C4-2B (cell line): Measurements from ENCODE around the gene WDR49.

ENCODE experiments used
- H3K27ac ChIP-seq: fragments of 450-650 bp; 2 replicates; pipeline ENCODE4 v1.5.1; 2017
- ZFX ChIP-seq: fragments of 450-650 bp; IDR thresholded peaks from 2 replicates; pipeline ENCODE4 v1.6.1; 2017
- TF ChIP-seq, protein P1 (sequence below): fragments of 450-650 bp; conservative IDR thresholded peaks from 2 replicates; pipeline ENCODE4 v1.5.1; 2017; ENCODE audit warnings: mild to moderate bottlenecking

WDR49 gene

GRCh38 chr3:167554898-167555297 lies 98.8 kb downstream of the WDR49 start:
- H3K27ac ChIP-seq = no peak overlapping the region
- no peak for TF ChIP-seq ZFX
- TF ChIP-seq, protein P1, sequence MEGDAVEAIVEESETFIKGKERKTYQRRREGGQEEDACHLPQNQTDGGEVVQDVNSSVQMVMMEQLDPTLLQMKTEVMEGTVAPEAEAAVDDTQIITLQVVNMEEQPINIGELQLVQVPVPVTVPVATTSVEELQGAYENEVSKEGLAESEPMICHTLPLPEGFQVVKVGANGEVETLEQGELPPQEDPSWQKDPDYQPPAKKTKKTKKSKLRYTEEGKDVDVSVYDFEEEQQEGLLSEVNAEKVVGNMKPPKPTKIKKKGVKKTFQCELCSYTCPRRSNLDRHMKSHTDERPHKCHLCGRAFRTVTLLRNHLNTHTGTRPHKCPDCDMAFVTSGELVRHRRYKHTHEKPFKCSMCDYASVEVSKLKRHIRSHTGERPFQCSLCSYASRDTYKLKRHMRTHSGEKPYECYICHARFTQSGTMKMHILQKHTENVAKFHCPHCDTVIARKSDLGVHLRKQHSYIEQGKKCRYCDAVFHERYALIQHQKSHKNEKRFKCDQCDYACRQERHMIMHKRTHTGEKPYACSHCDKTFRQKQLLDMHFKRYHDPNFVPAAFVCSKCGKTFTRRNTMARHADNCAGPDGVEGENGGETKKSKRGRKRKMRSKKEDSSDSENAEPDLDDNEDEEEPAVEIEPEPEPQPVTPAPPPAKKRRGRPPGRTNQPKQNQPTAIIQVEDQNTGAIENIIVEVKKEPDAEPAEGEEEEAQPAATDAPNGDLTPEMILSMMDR = no peak

DNA sequence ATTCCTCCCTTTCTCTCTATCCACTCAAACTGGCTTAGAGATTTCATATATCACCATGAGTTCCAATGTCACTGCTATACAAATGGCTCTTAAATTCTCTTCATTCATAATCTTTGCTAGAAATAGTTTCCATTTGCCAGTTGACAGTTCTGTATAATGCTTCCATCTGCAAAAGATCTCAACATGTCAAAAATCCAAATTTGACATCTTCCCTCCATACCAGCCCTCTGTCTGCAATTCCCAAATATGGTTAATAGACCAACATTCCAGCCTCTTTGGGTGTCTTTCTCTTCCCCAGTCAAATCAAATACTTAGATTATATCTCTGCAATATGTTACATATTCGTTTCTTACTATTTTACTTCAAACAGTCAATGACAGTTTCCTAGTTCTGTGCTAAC lies 115.7 kb downstream of the WDR49 start:
- TF ChIP-seq, protein P1 = no peak
- no peak for TF ChIP-seq ZFX
- no peak overlapping the region for H3K27ac ChIP-seq

DNA sequence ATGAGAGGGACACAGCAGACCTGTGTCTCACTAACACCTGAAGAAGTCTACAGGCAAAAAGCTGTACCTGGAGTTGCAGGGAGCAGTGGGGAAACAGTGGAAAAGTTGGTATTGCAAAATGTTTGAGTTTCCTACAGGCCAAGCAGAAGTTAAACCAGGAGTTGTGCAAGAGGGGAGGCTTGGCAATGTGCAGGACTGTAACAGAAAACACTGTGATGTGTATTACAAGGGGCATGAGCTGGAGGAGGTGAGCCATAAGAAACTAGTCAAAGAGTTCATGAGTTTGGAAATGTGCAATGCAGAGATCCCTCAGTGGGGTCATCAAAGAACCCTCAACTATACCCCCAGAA lies 132.8 kb downstream of the WDR49 start:
- H3K27ac ChIP-seq = no peak overlapping the region
- TF ChIP-seq, protein P1 = no peak
- no peak for TF ChIP-seq ZFX

DNA sequence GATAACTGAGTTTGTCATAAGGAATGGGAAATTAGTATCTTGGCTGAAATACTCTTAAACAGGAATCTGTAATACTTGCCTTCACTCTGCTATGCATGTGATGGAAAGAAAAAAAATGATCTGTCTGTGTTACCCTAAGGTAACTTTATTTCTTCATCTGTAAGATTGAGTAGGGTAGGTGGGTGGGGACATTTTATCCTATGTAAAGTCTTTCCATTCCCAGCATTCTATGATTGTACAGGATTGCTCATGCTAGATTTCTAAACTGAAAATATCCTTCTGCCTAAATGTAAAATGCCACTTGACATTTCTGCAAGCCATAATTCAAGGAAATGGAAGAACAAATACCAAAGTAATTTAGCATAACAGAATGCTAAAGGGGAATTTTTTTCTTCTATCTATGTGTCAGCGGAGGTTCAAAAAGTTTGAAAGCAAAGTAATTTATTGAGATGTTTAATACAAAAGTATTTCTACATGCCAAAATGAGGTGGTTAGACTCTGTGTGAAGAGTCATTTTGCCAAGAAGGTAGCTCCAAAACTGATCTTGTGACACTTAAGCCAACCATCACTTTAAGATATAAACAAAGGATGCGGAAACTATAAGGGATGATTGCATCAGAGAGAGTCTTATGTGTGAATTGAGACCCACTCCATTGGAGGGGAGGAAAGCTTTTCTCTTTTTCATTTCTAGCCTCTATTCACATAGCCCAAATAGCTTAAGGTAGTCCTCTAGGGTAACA lies 133.3 kb downstream of the WDR49 start:
- no peak overlapping the region for H3K27ac ChIP-seq
- no peak for TF ChIP-seq ZFX
- TF ChIP-seq, protein P1 = no peak

GRCh38 chr3:167507954-167508353 lies 145.8 kb downstream of the WDR49 start:
- TF ChIP-seq ZFX = no peak
- TF ChIP-seq, protein P1 = no peak
- H3K27ac ChIP-seq = no peak overlapping the region

- H3K27ac ChIP-seq = no peak overlapping the region
- TF ChIP-seq, protein P1 = no peak
- no peak for TF ChIP-seq ZFX
Observed at GRCh38 chr3:167502401-167502800, 151.3 kb downstream of the WDR49 start.

DNA sequence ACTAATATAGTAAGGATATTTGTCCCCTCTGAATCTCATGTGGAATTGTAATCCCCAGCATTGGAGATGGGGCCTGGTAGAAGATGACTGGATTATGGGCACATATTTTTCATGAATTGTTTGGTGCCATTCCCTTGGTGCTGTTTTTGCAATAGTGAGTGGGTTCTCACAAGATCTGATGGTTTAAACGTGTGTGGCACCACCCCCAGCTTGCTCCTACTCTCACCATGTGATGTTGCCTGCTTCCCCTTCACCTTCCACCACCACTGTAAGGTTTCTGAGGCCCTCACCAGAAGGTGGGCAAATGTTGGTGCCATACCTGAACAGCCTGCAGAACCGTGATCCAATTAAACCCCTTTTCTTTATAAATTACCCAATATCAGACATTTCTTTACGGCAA lies 151.8 kb downstream of the WDR49 start:
- TF ChIP-seq, protein P1 = no peak
- H3K27ac ChIP-seq = no peak overlapping the region
